Peyer's patch (tissue), 4 donors: Measurements from ENCODE around the gene ZBP1.

Experiments used
- CTCF ChIP-seq, 6 experiments: fragments of 450-650 bp in 4 of 6; fragments of 200-600 bp in 2 of 6; sonication (generic) in 1 of 6; IDR thresholded peaks; one replicate each; pipeline ENCODE4 v1.5.1; 2017 to 2019; ENCODE audit warnings: antibody characterized with exemption in 6 of 6, mild to moderate bottlenecking in 3 of 6, moderate library complexity in 1 of 6
- POLR2A ChIP-seq, 2 donors: fragments of 450-650 bp; IDR thresholded peaks; one replicate each; pipeline ENCODE4 v1.5.1; 2017; ENCODE audit warnings: antibody characterized with exemption in 2 of 2, mild to moderate bottlenecking in 2 of 2, moderate library complexity in 2 of 2

- no peak for TF ChIP-seq CTCF (IDR thresholded peaks at IDR 0.05)
- no peak for TF ChIP-seq POLR2A (IDR thresholded peaks at IDR 0.05)
These were observed 11.7 kb downstream of the ZBP1 start for GRCh38 chr20:57608516-57608915.
